SK-N-MC (cell line): ENCODE measurements around the gene DIAPH3.

Experiments used
- EZH2 ChIP-seq: fragments of 200-600 bp; sonication (generic); IDR thresholded peaks from one replicate; pipeline ENCODE4 v1.6.1; 2017; ENCODE audit warnings: antibody characterized with exemption
- POLR2AphosphoS5 ChIP-seq: IDR thresholded peaks from 2 replicates; pipeline ENCODE4 v1.6.1; 2012; ENCODE audit warnings: mild to moderate bottlenecking, low read depth, low read length, borderline replicate concordance

DNA sequence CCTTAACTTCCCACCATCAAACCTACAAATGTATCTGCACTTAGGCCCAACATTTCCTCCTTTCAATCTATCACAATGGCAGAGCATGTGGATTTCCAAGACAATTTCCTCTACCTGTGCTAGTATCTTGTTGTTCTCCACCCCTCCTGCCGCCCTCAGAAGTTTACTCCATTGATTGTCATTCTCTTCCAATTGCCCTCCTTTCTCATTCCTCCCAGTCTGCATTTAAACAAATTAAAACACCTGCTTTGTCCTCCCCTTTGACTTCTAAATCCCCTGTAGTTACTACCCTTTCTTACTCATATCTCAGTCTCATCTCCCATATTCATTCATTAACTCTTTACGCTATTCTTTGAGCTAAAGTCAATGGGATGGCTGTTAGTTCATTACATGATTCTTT, 370.6 kb downstream of the DIAPH3 start:
- TF ChIP-seq POLR2AphosphoS5 (no peak), EZH2 (no peak)
